H1 (cell line): Measurements from ENCODE around the gene PIBF1. TPM values are rescaled to one million over a fixed set of nuclear protein-coding genes. Genes with fewer than 3 reads are reported as not detected.
"Not testable (repeated sequence)": the region's sequence is repeated elsewhere in the genome, so short reads cannot be mapped to it uniquely, and the experiment has no call there.

Source experiments
- CTCF ChIA-PET: fragments of 300-600 bp; sonication (Branson Sonifier 250); formaldehyde crosslinking; loops from one replicate; lab custom pipeline; 2021; ENCODE audit not compliant: partially characterized antibody; lab: Charles Lee
- POLR2A ChIA-PET: fragments of 300-600 bp; sonication (Branson Sonifier 250); formaldehyde crosslinking; loops from one replicate; lab custom pipeline; 2021; ENCODE audit warnings: inconsistent platforms; ENCODE audit not compliant: partially characterized antibody; lab: Charles Lee
- DNase-seq, 2 experiments: peaks; one replicate each; pipeline versions ENCODE4 v3.0.0 to v3.0.0-alpha.2; 2010 to 2022; ENCODE audit warnings: low spot score in 2 of 2, low read depth in 1 of 2, mixed read lengths in 1 of 2
- FAIRE-seq: peaks from 2 replicates; lab custom pipeline; 2011; peaks lifted over from hg19 to GRCh38; lab: Jason Lieb, UNC
- H2AFZ ChIP-seq: 2 replicates; pipeline ENCODE4 v1.8.1; 2012; ENCODE audit warnings: low read length, inconsistent platforms
- H2AK5ac ChIP-seq: 2 replicates; pipeline ENCODE4 v1.6.1; 2013; ENCODE audit warnings: low read depth, low read length
- H2BK120ac ChIP-seq: replicated peaks from 2 replicates; pipeline ENCODE3; 2013; ENCODE audit warnings: low read depth, low read length, inconsistent platforms
- H2BK12ac ChIP-seq: 2 replicates; pipeline ENCODE4 v1.6.1; 2013; ENCODE audit warnings: low read depth, low read length
- H2BK15ac ChIP-seq: 2 replicates; pipeline ENCODE4 v1.6.1; 2013; ENCODE audit warnings: low read length
- H2BK20ac ChIP-seq: 2 replicates; pipeline ENCODE4 v1.6.1; 2013; ENCODE audit warnings: low read length
- H2BK5ac ChIP-seq: 2 replicates; pipeline ENCODE4 v1.6.1; 2013; ENCODE audit warnings: low read depth, low read length
- H3K14ac ChIP-seq: 2 replicates; pipeline ENCODE4 v1.6.1; 2013; ENCODE audit warnings: inconsistent platforms; ENCODE audit not compliant: insufficient read length
- H3K18ac ChIP-seq: 2 replicates; pipeline ENCODE4 v1.6.1; 2013; ENCODE audit warnings: low read length; ENCODE audit errors: extremely low read depth
- H3K23ac ChIP-seq: 2 replicates; pipeline ENCODE4 v1.6.1; 2013; ENCODE audit warnings: inconsistent platforms; ENCODE audit not compliant: insufficient read length
- H3K23me2 ChIP-seq: 2 replicates; pipeline ENCODE4 v1.6.1; 2013; ENCODE audit warnings: low read depth, low read length
- H3K27ac ChIP-seq: 2 replicates; pipeline ENCODE4 v1.6.1; 2011; ENCODE audit warnings: low read depth, low read length, inconsistent platforms
- H3K27me3 ChIP-seq, 4 experiments: replicated peaks in 1 of 4; 1 replicate in 1 of 4; 2 replicates in 3 of 4; pipeline versions ENCODE4 v1.6.1 to v1.8.1; 2011 to 2013; ENCODE audit warnings: low read length in 3 of 4, mild to moderate bottlenecking in 3 of 4, inconsistent platforms in 2 of 4, mixed read lengths in 2 of 4, moderate library complexity in 1 of 4; ENCODE audit not compliant: control insufficient read depth in 3 of 4, insufficient read depth in 3 of 4; ENCODE audit errors: extremely low read depth in 1 of 4
- H3K36me3 ChIP-seq, 4 experiments: 2 replicates each; pipeline versions ENCODE4 v1.6.1 to v1.8.1; 2011 to 2013; ENCODE audit warnings: mild to moderate bottlenecking in 4 of 4, low read length in 3 of 4, moderate library complexity in 2 of 4, control low read depth in 1 of 4, inconsistent platforms in 1 of 4; ENCODE audit not compliant: insufficient read depth in 4 of 4, control insufficient read depth in 2 of 4
- H3K4ac ChIP-seq: replicated peaks from 2 replicates; pipeline ENCODE3; 2013; ENCODE audit warnings: low read length, low read depth, mixed read lengths, inconsistent platforms; ENCODE audit not compliant: insufficient read length
- H3K4me1 ChIP-seq, 4 experiments: replicated peaks in 1 of 4; 1 replicate in 1 of 4; 2 replicates in 3 of 4; pipeline versions ENCODE4 v1.6.1 to v1.8.1; 2011 to 2013; ENCODE audit warnings: low read length in 3 of 4, inconsistent platforms in 2 of 4, mixed read lengths in 1 of 4; ENCODE audit not compliant: insufficient read depth in 4 of 4, control insufficient read depth in 3 of 4
- H3K4me2 ChIP-seq, 2 experiments: 2 replicates each; pipeline versions ENCODE4 v1.6.1 to v1.8.1; 2011 to 2013; ENCODE audit warnings: low read depth in 2 of 2, low read length in 2 of 2, control low read depth in 1 of 2, inconsistent platforms in 1 of 2, mild to moderate bottlenecking in 1 of 2; ENCODE audit not compliant: insufficient read depth in 1 of 2
- H3K4me3 ChIP-seq, 4 experiments: fragments of 200-600, 300-600 bp in 1 of 4; sonication (generic), shearing (Covaris generic), sonication (Bioruptor Twin) in 1 of 4; 2 replicates each; pipeline versions ENCODE4 v1.5.1 to v1.8.1; 2011 to 2016; ENCODE audit warnings: low read length in 4 of 4, low read depth in 3 of 4, control low read depth in 2 of 4, inconsistent platforms in 2 of 4, mild to moderate bottlenecking in 2 of 4, mixed read lengths in 1 of 4, moderate library complexity in 1 of 4; ENCODE audit not compliant: insufficient read depth in 2 of 4; ENCODE audit errors: extremely low read depth in 1 of 4
- H3K56ac ChIP-seq: replicated peaks from 2 replicates; pipeline ENCODE3; 2013; ENCODE audit warnings: low read depth, mild to moderate bottlenecking, mixed read lengths, low read length, inconsistent platforms; ENCODE audit not compliant: insufficient read length
- H3K79me1 ChIP-seq: 2 replicates; pipeline ENCODE4 v1.6.1; 2013; ENCODE audit warnings: low read depth, low read length, control low read depth
- H3K79me2 ChIP-seq, 2 experiments: 2 replicates each; pipeline versions ENCODE4 v1.6.1 to v1.8.1; 2012 to 2013; ENCODE audit warnings: low read length in 2 of 2, mild to moderate bottlenecking in 2 of 2, inconsistent platforms in 1 of 2; ENCODE audit not compliant: insufficient read depth in 2 of 2, control insufficient read depth in 1 of 2
- H3K9ac ChIP-seq, 4 experiments: replicated peaks in 1 of 4; 1 replicate in 1 of 4; 2 replicates in 3 of 4; pipeline versions ENCODE4 v1.6.1 to v1.8.1; 2011 to 2013; ENCODE audit warnings: low read depth in 3 of 4, low read length in 3 of 4, control low read depth in 2 of 4, mild to moderate bottlenecking in 2 of 4, moderate library complexity in 2 of 4, inconsistent platforms in 1 of 4; ENCODE audit errors: extremely low read depth in 1 of 4
- H3K9me3 ChIP-seq, 2 experiments: 2 replicates each; pipeline versions ENCODE4 v1.6.1 to v1.8.1; 2012 to 2013; ENCODE audit warnings: mild to moderate bottlenecking in 2 of 2, moderate library complexity in 2 of 2, control low read depth in 1 of 2, inconsistent platforms in 1 of 2, low read depth in 1 of 2, low read length in 1 of 2, mixed read lengths in 1 of 2; ENCODE audit not compliant: insufficient read depth in 2 of 2
- H4K20me1 ChIP-seq, 2 experiments: replicated peaks in 1 of 2; 2 replicates each; pipeline versions ENCODE3 to v1.8.1; 2011 to 2013; ENCODE audit warnings: inconsistent platforms in 2 of 2, low read length in 2 of 2, mild to moderate bottlenecking in 1 of 2; ENCODE audit not compliant: insufficient read depth in 2 of 2, control insufficient read depth in 1 of 2
- H4K5ac ChIP-seq: 2 replicates; pipeline ENCODE4 v1.6.1; 2013; ENCODE audit warnings: low read length, low read depth, mixed read lengths, inconsistent platforms; ENCODE audit not compliant: insufficient read length
- H4K8ac ChIP-seq: 2 replicates; pipeline ENCODE4 v1.8.0; 2013; ENCODE audit warnings: mild to moderate bottlenecking, moderate library complexity, low read length, inconsistent platforms; ENCODE audit not compliant: insufficient read depth; ENCODE audit errors: extremely low read depth
- H4K91ac ChIP-seq: replicated peaks from 2 replicates; pipeline ENCODE3; 2013; ENCODE audit warnings: low read length, mixed read lengths, inconsistent platforms; ENCODE audit not compliant: insufficient read length
- WGBS, 2 experiments: shearing (Covaris generic) in 1 of 2; methylation state at CpG; one replicate each; pipeline versions ENCODE4 v1.1.6 to v1.1.7; 2013 to 2015; ENCODE audit warnings: low lambda C conversion rate in 2 of 2, mixed read lengths in 2 of 2, inconsistent platforms in 1 of 2, low coverage in 1 of 2, missing lambda C conversion rate in 1 of 2; ENCODE audit not compliant: insufficient replicate concordance in 2 of 2, insufficient coverage in 1 of 2, insufficient read length in 1 of 2; ENCODE audit errors: extremely low coverage in 1 of 2, missing lambda C conversion rate in 1 of 2; 5-methylcytosine and 5-hydroxymethylcytosine counted together
- polyA plus RNA-seq, 7 experiments: library from polyadenylated mRNA; depleted of rRNA in 3 of 7; stranded (reverse) in 5 of 7; unstranded in 2 of 7; fragments of >200 nt in 5 of 7; fragments of 200-250 nt in 2 of 7; gene quantifications; 1 replicate in 5 of 7; 2 replicates in 1 of 7; 4 replicates in 1 of 7; pipeline versions ENCODE4 v1.2.1 to v1.2.3, GENCODE V29; 2011 to 2013; ENCODE audit warnings: missing spikeins in 2 of 7, mixed read lengths in 2 of 7
- total RNA-seq: library from RNA; stranded (reverse); fragmentation: NEBNext Ultra II Directional; extraction: Animal tissue kit (Norgen Biotek cat#: 25700); gene quantifications from 2 replicates; pipeline ENCODE4 v1.2.1, GENCODE V29; 2021

The PIBF1 gene
- total and polyA plus RNA-seq, 2 of the 8 experiments (the other 6 are each of a cell fraction or from before 2014, with no cell fraction given): 1.1 to 13.2 TPM

- not testable (repeated sequence) for H2BK12ac ChIP-seq, FAIRE-seq
These were observed 164.3 kb downstream of the PIBF1 start for GRCh38 chr13:72946267-72946666.

More at GRCh38 chr13:72946267-72946666, 164.3 kb downstream of the PIBF1 start:
- H3K23me2 ChIP-seq, DNase-seq, H3K9ac ChIP-seq, H4K20me1 ChIP-seq, H2BK15ac ChIP-seq, H3K18ac ChIP-seq, H3K4me2 ChIP-seq, H3K79me2 ChIP-seq, H3K27ac ChIP-seq, H2AFZ ChIP-seq, H3K14ac ChIP-seq, H4K5ac ChIP-seq, H2BK5ac ChIP-seq, H4K91ac ChIP-seq, H3K56ac ChIP-seq, H3K4me3 ChIP-seq, H2BK120ac ChIP-seq, H3K79me1 ChIP-seq, H3K4me1 ChIP-seq, H2BK20ac ChIP-seq, POLR2A ChIA-PET, H2AK5ac ChIP-seq, H3K4ac ChIP-seq, H3K9me3 ChIP-seq, H3K27me3 ChIP-seq, H3K23ac ChIP-seq, H4K8ac ChIP-seq, H3K36me3 ChIP-seq: not testable (repeated sequence)
- CTCF ChIA-PET: interaction anchor here (1.5 kb wide), 1 partner anchor 11 kb away, joined by 3 read pairs; no protein-coding TSS in a partner anchor
- WGBS, 2 experiments: 95% methylated on average over 2 of the region's 2 CpGs; no CpG with 5 or more reads in 1 of the 2 experiments
